WTC11 (cell line): Measurements from ENCODE around the gene DMC1. TPM values are rescaled to one million over a fixed set of nuclear protein-coding genes. Genes with fewer than 3 reads are reported as not detected.

ENCODE experiments used
- ATAC-seq: fragments of 200-7000 bp; cut with Tn5 transposase; 2 replicates; pipeline ENCODE4 v1.10.0; 2021; ENCODE audit warnings: mild to moderate bottlenecking, moderate library complexity
- CTCF ChIA-PET: fragments of 300-600 bp; sonication (Branson Sonifier 250); formaldehyde crosslinking; loops from one replicate; lab custom pipeline; 2021; ENCODE audit warnings: antibody characterized with exemption; lab: Charles Lee
- POLR2A ChIA-PET: fragments of 350-600 bp; sonication (Branson Sonifier 250); formaldehyde crosslinking; loops from one replicate; lab custom pipeline; 2021; ENCODE audit warnings: antibody characterized with exemption; lab: Charles Lee
- DNase-seq: peaks from one replicate; pipeline ENCODE4 v3.0.0; 2021; ENCODE audit warnings: low spot score
- H3K27ac Mint-ChIP-seq: 2 replicates; pipeline ENCODE4 v1.8.0; 2021; ENCODE audit warnings: mixed read lengths
- H3K27me3 Mint-ChIP-seq: 2 replicates; pipeline ENCODE4 v1.8.0; 2021; ENCODE audit warnings: low read depth, mild to moderate bottlenecking, moderate library complexity, mixed read lengths
- H3K36me3 Mint-ChIP-seq: 2 replicates; pipeline ENCODE4 v1.8.0; 2021; ENCODE audit warnings: mixed read lengths
- H3K4me1 Mint-ChIP-seq: 2 replicates; pipeline ENCODE4 v1.8.0; 2022; ENCODE audit warnings: mixed read lengths
- H3K4me3 Mint-ChIP-seq: 2 replicates; pipeline ENCODE4 v1.8.0; 2021; ENCODE audit warnings: mild to moderate bottlenecking, moderate library complexity, mixed read lengths
- H3K9me3 Mint-ChIP-seq: 2 replicates; pipeline ENCODE4 v1.8.0; 2021; ENCODE audit warnings: mixed read lengths
- CREM ChIP-seq: sonication (generic); formaldehyde crosslinking; IDR thresholded peaks from 2 replicates; pipeline ENCODE4 v1.8.1; 2022; ENCODE audit warnings: mild to moderate bottlenecking, missing genetic modification reagents, moderate library complexity
- EMX1 ChIP-seq: fragments of 250-450 bp; sonication (Bioruptor Pico); IDR thresholded peaks from 2 replicates; pipeline ENCODE4 v1.8.0; 2021; ENCODE audit warnings: mild to moderate bottlenecking
- ESRRA ChIP-seq: sonication (generic); formaldehyde crosslinking; IDR thresholded peaks from 2 replicates; pipeline ENCODE4 v1.8.1; 2022; ENCODE audit warnings: mild to moderate bottlenecking, missing genetic modification reagents, borderline replicate concordance
- GRHL2 ChIP-seq: fragments of 250-450 bp; sonication (Bioruptor Pico); IDR thresholded peaks from 2 replicates; pipeline ENCODE4 v1.8.0; 2022; ENCODE audit warnings: mild to moderate bottlenecking, moderate library complexity; ENCODE audit not compliant: insufficient replicate concordance, severe bottlenecking
- GTF2I ChIP-seq: fragments of 250-450 bp; sonication (Bioruptor Pico); conservative IDR thresholded peaks from 2 replicates; pipeline ENCODE4 v1.4.0; 2021; ENCODE audit warnings: mild to moderate bottlenecking
- NFYB ChIP-seq: sonication (generic); formaldehyde crosslinking; conservative IDR thresholded peaks from 2 replicates; pipeline ENCODE4 v1.8.0; 2022; ENCODE audit warnings: low read depth, missing genetic modification reagents
- OVOL2 ChIP-seq: fragments of 250-450 bp; sonication (Bioruptor Pico); IDR thresholded peaks from 2 replicates; pipeline ENCODE4 v1.9.0; 2021; ENCODE audit warnings: mild to moderate bottlenecking, borderline replicate concordance
- PRRX2 ChIP-seq: fragments of 250-450 bp; sonication (Bioruptor Pico); IDR thresholded peaks from 2 replicates; pipeline ENCODE4 v1.8.0; 2021; ENCODE audit warnings: mild to moderate bottlenecking
- SMAD4 ChIP-seq: sonication (generic); formaldehyde crosslinking; IDR thresholded peaks from 2 replicates; pipeline ENCODE4 v1.8.0; 2022; ENCODE audit warnings: mild to moderate bottlenecking, missing genetic modification reagents
- SOX15 ChIP-seq: fragments of 250-450 bp; sonication (Bioruptor Pico); IDR thresholded peaks from 2 replicates; pipeline ENCODE4 v1.9.0; 2021; ENCODE audit warnings: mild to moderate bottlenecking
- TEAD1 ChIP-seq: sonication (generic); formaldehyde crosslinking; IDR thresholded peaks from 2 replicates; pipeline ENCODE4 v1.8.0; 2022; ENCODE audit warnings: mild to moderate bottlenecking, missing genetic modification reagents
- TP53 ChIP-seq: sonication (generic); formaldehyde crosslinking; IDR thresholded peaks from 2 replicates; pipeline ENCODE4 v1.8.1; 2023; ENCODE audit warnings: mild to moderate bottlenecking, missing genetic modification reagents
- ZBTB21 ChIP-seq: sonication (generic); formaldehyde crosslinking; IDR thresholded peaks from 2 replicates; pipeline ENCODE4 v1.8.1; 2023; ENCODE audit warnings: mild to moderate bottlenecking, missing genetic modification reagents, borderline replicate concordance
- ZNF219 ChIP-seq: sonication (generic); formaldehyde crosslinking; IDR thresholded peaks from 2 replicates; pipeline ENCODE4 v1.8.0; 2023; ENCODE audit warnings: missing genetic modification reagents, mild to moderate bottlenecking, borderline replicate concordance
- ZNF423 ChIP-seq: fragments of 250-450 bp; sonication (Bioruptor Pico); IDR thresholded peaks from 2 replicates; pipeline ENCODE4 v2.1.2; 2022; ENCODE audit warnings: mild to moderate bottlenecking, moderate library complexity
- ZNF671 ChIP-seq: fragments of 250-450 bp; sonication (Bioruptor Pico); IDR thresholded peaks from 2 replicates; pipeline ENCODE4 v1.8.0; 2021; ENCODE audit warnings: mild to moderate bottlenecking
- total RNA-seq: library from RNA; stranded (reverse); gene quantifications from 3 replicates; pipeline ENCODE4 v1.2.3, GENCODE V29; 2021
- TF ChIP-seq, protein P1 (sequence below): sonication (generic); formaldehyde crosslinking; IDR thresholded peaks from 2 replicates; pipeline ENCODE4 v1.8.1; 2022; ENCODE audit warnings: missing genetic modification reagents, borderline replicate concordance
- TF ChIP-seq, protein P2 (sequence below): fragments of 250-450 bp; sonication (Bioruptor Pico); IDR thresholded peaks from 2 replicates; pipeline ENCODE4 v2.1.2; 2022; ENCODE audit warnings: mild to moderate bottlenecking, moderate library complexity
- TF ChIP-seq, protein P3 (sequence below): fragments of 250-450 bp; sonication (Bioruptor Pico); IDR thresholded peaks from 2 replicates; pipeline ENCODE4 v1.9.0; 2021; ENCODE audit warnings: mild to moderate bottlenecking, borderline replicate concordance
- TF ChIP-seq, protein P4 (sequence below): sonication (generic); formaldehyde crosslinking; IDR thresholded peaks from 2 replicates; pipeline ENCODE4 v1.8.1; 2022; ENCODE audit warnings: mild to moderate bottlenecking, moderate library complexity, missing genetic modification reagents
- TF ChIP-seq, protein P5 (sequence below): sonication (generic); formaldehyde crosslinking; IDR thresholded peaks from 2 replicates; pipeline ENCODE4 v1.8.0; 2022; ENCODE audit warnings: mild to moderate bottlenecking, missing genetic modification reagents
- TF ChIP-seq, protein P6 (sequence below): sonication (generic); formaldehyde crosslinking; IDR thresholded peaks from 2 replicates; pipeline ENCODE4 v1.8.1; 2023; ENCODE audit warnings: mild to moderate bottlenecking, missing genetic modification reagents

Gene DMC1
- total RNA-seq, 1 experiment from 2014 or later = 4.3 TPM

DNA sequence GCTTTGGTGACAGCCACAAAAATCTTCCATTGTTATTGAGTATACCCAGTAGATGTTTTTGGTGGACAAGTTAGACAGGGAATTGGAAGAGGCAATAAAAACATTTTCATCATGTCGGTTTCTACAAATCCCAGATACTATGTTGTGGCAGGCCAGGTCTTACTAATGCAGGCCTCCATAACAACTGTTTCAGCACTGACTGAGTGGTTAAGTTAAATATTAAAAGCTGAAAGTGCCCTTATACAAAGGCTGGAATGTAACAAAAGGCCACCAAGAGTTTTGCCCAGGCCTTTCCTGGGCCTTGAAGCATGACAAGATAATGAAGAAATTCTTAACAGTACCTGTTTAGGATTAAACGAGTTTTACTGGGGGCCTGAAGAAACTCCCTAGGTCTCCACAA lies 29.3 kb downstream of the DMC1 start:
- Mint-ChIP-seq H3K27me3 (peaks cover 3% of the 10 kb centered on the region; the same call in 1 of the 2 replicates), H3K27ac (no peak overlapping the region), H3K4me1 (peaks cover 2% of the 10 kb centered on the region; the same call in 1 of the 2 replicates), H3K4me3 (no peak overlapping the region), H3K36me3 (peaks cover 10% of the 10 kb centered on the region), H3K9me3 (peaks cover 27% of the 10 kb centered on the region)
- ChIA-PET CTCF (interaction anchor here (1.8 kb wide), 1 partner anchor 106 kb away, joined by 5 read pairs; no protein-coding TSS in a partner anchor), POLR2A (no interaction called here)
- no peak for DNase-seq
- no peak for ATAC-seq
- TF ChIP-seq TEAD1 (CRISPR knock-in tag) = no peak
- no peak for TF ChIP-seq NFYB (CRISPR knock-in tag)
- no peak for TF ChIP-seq ESRRA (CRISPR knock-in tag)
- TF ChIP-seq, protein P1, sequence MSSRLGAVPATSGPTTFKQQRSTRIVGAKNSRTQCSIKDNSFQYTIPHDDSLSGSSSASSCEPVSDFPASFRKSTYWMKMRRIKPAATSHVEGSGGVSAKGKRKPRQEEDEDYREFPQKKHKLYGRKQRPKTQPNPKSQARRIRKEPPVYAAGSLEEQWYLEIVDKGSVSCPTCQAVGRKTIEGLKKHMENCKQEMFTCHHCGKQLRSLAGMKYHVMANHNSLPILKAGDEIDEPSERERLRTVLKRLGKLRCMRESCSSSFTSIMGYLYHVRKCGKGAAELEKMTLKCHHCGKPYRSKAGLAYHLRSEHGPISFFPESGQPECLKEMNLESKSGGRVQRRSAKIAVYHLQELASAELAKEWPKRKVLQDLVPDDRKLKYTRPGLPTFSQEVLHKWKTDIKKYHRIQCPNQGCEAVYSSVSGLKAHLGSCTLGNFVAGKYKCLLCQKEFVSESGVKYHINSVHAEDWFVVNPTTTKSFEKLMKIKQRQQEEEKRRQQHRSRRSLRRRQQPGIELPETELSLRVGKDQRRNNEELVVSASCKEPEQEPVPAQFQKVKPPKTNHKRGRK = no peak
- no peak for TF ChIP-seq ZBTB21 (CRISPR knock-in tag)
- no peak for TF ChIP-seq GRHL2 (CRISPR knock-in tag)
- TF ChIP-seq SMAD4 (CRISPR knock-in tag) = no peak
- no peak for TF ChIP-seq ZNF219 (CRISPR knock-in tag)
- TF ChIP-seq, protein P2, sequence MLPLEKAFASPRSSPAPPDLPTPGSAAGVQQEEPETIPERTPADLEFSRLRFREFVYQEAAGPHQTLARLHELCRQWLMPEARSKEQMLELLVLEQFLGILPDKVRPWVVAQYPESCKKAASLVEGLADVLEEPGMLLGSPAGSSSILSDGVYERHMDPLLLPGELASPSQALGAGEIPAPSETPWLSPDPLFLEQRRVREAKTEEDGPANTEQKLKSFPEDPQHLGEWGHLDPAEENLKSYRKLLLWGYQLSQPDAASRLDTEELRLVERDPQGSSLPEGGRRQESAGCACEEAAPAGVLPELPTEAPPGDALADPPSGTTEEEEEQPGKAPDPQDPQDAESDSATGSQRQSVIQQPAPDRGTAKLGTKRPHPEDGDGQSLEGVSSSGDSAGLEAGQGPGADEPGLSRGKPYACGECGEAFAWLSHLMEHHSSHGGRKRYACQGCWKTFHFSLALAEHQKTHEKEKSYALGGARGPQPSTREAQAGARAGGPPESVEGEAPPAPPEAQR (CRISPR knock-in tag) = no peak

DNA sequence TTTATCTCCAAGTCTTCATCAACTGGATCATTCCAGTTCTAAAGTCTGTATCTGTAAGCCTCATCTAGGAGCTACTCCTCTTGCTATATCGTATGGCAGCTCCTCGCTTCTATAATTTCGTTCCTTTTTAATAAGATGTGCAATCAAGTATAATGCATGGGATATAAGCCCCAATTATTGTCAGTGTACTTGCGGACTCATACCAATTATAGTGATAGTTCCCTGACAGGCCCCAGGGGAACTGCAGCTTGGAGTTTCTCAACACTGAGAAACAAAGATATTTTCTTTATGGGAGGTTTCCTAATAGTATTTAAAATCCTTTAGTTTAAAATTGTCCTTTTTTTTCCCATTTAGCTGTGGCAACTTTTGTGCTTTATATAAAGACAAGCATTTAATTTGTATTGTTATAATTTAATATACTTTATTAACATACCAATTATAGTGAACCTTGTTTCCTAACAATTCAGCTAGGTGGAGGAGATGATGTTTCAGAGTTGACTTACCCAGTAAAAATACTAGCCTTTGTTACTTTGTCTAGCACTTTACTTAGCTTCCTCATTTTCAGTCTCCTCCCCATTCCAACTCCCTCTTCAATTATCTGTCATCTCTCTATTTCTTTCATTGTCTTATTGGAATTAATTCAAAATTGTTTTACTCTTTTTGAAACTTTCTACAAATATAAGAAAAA lies 38.6 kb downstream of the DMC1 start:
- no peak overlapping the region for H3K27ac Mint-ChIP-seq
- no peaks in the 10 kb centered on the region for H3K27me3 Mint-ChIP-seq
- no peak overlapping the region for H3K4me3 Mint-ChIP-seq

More for the DNA sequence above, 38.6 kb downstream of the DMC1 start:
- H3K9me3 Mint-ChIP-seq = no peaks in the 10 kb centered on the region
- DNase-seq (no peak), ATAC-seq (no peak)
- ChIA-PET CTCF (interaction anchor here (0.7 kb wide), 1 partner anchor 10 kb away, joined by 3 read pairs; no protein-coding TSS in a partner anchor), POLR2A (interaction anchor here (0.6 kb wide), 1 partner anchor 31 kb away, joined by 8 read pairs; no protein-coding TSS in a partner anchor)
- TF ChIP-seq ZNF423 (CRISPR knock-in tag) = no peak
- TF ChIP-seq ZNF671 (CRISPR knock-in tag) = no peak
- no peak for TF ChIP-seq CREM
- TF ChIP-seq, protein P3, sequence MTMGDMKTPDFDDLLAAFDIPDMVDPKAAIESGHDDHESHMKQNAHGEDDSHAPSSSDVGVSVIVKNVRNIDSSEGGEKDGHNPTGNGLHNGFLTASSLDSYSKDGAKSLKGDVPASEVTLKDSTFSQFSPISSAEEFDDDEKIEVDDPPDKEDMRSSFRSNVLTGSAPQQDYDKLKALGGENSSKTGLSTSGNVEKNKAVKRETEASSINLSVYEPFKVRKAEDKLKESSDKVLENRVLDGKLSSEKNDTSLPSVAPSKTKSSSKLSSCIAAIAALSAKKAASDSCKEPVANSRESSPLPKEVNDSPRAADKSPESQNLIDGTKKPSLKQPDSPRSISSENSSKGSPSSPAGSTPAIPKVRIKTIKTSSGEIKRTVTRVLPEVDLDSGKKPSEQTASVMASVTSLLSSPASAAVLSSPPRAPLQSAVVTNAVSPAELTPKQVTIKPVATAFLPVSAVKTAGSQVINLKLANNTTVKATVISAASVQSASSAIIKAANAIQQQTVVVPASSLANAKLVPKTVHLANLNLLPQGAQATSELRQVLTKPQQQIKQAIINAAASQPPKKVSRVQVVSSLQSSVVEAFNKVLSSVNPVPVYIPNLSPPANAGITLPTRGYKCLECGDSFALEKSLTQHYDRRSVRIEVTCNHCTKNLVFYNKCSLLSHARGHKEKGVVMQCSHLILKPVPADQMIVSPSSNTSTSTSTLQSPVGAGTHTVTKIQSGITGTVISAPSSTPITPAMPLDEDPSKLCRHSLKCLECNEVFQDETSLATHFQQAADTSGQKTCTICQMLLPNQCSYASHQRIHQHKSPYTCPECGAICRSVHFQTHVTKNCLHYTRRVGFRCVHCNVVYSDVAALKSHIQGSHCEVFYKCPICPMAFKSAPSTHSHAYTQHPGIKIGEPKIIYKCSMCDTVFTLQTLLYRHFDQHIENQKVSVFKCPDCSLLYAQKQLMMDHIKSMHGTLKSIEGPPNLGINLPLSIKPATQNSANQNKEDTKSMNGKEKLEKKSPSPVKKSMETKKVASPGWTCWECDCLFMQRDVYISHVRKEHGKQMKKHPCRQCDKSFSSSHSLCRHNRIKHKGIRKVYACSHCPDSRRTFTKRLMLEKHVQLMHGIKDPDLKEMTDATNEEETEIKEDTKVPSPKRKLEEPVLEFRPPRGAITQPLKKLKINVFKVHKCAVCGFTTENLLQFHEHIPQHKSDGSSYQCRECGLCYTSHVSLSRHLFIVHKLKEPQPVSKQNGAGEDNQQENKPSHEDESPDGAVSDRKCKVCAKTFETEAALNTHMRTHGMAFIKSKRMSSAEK (CRISPR knock-in tag) = no peak
- no peak for TF ChIP-seq PRRX2 (CRISPR knock-in tag)
- TF ChIP-seq TP53 (CRISPR knock-in tag) = no peak
- TF ChIP-seq, protein P4, sequence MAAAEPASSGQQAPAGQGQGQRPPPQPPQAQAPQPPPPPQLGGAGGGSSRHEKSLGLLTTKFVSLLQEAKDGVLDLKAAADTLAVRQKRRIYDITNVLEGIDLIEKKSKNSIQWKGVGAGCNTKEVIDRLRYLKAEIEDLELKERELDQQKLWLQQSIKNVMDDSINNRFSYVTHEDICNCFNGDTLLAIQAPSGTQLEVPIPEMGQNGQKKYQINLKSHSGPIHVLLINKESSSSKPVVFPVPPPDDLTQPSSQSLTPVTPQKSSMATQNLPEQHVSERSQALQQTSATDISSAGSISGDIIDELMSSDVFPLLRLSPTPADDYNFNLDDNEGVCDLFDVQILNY (CRISPR knock-in tag) = no peak
- no peak for TF ChIP-seq GTF2I (CRISPR knock-in tag)
- TF ChIP-seq, protein P5, sequence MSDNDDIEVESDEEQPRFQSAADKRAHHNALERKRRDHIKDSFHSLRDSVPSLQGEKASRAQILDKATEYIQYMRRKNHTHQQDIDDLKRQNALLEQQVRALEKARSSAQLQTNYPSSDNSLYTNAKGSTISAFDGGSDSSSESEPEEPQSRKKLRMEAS (CRISPR knock-in tag) = no peak
- no peak for TF ChIP-seq OVOL2 (CRISPR knock-in tag)
- TF ChIP-seq EMX1 (CRISPR knock-in tag) = no peak
- TF ChIP-seq SOX15 (CRISPR knock-in tag) = no peak
- no peak for TF ChIP-seq GRHL2 (CRISPR knock-in tag)
- TF ChIP-seq NFYB (CRISPR knock-in tag) = no peak
- TF ChIP-seq, protein P6, sequence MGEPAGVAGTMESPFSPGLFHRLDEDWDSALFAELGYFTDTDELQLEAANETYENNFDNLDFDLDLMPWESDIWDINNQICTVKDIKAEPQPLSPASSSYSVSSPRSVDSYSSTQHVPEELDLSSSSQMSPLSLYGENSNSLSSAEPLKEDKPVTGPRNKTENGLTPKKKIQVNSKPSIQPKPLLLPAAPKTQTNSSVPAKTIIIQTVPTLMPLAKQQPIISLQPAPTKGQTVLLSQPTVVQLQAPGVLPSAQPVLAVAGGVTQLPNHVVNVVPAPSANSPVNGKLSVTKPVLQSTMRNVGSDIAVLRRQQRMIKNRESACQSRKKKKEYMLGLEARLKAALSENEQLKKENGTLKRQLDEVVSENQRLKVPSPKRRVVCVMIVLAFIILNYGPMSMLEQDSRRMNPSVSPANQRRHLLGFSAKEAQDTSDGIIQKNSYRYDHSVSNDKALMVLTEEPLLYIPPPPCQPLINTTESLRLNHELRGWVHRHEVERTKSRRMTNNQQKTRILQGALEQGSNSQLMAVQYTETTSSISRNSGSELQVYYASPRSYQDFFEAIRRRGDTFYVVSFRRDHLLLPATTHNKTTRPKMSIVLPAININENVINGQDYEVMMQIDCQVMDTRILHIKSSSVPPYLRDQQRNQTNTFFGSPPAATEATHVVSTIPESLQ (CRISPR knock-in tag) = no peak
- H3K4me1 Mint-ChIP-seq = no peaks in the 10 kb centered on the region
- H3K36me3 Mint-ChIP-seq = no peaks in the 10 kb centered on the region
